Measurements from ENCODE around the gene CAPN3.

The CAPN3 gene

GRCh38 chr15:42354824-42355223 lies 4.5 kb upstream of the CAPN3 start:
- TF ChIP-seq CTCF (IDR thresholded peaks at IDR 0.05; ENCODE audit: insufficient read depth, missing control alignments), result no peak
- FAIRE-seq, result no peak
- no peak for DNase-seq (ENCODE audit: insufficient read length, low spot score)

GRCh38 chr15:42355291-42355690 lies 4.0 kb upstream of the CAPN3 start:
- TF ChIP-seq CTCF (IDR thresholded peaks at IDR 0.05; ENCODE audit: insufficient read depth, missing control alignments), result no peak
- DNase-seq (ENCODE audit: insufficient read length, low spot score) (no peak), FAIRE-seq (no peak)

- FAIRE-seq, result no peak
Observed at GRCh38 chr15:42356851-42357250, 2.5 kb upstream of the CAPN3 start.

GRCh38 chr15:42358141-42358540 lies 1.2 kb upstream of the CAPN3 start:
- FAIRE-seq (no peak), DNase-seq (ENCODE audit: insufficient read length, low spot score) (no peak)
- TF ChIP-seq CTCF (IDR thresholded peaks at IDR 0.05; ENCODE audit: insufficient read depth, missing control alignments), result no peak

More at GRCh38 chr15:42356851-42357250, 2.5 kb upstream of the CAPN3 start:
- TF ChIP-seq CTCF (IDR thresholded peaks at IDR 0.05; ENCODE audit: insufficient read depth, missing control alignments), result no peak
- DNase-seq (ENCODE audit: insufficient read length, low spot score), result no peak

GRCh38 chr15:42359985-42360384 lies 684 bp downstream of the CAPN3 start:
- no peak for TF ChIP-seq CTCF (IDR thresholded peaks at IDR 0.05; ENCODE audit: insufficient read depth, missing control alignments)

GRCh38 chr15:42360535-42361112 lies 1.3 kb downstream of the CAPN3 start:
- no peak for TF ChIP-seq CTCF (IDR thresholded peaks at IDR 0.05; ENCODE audit: insufficient read depth, missing control alignments)
- FAIRE-seq (no peak), DNase-seq (ENCODE audit: insufficient read length, low spot score) (no peak)

More at GRCh38 chr15:42359985-42360384, 684 bp downstream of the CAPN3 start:
- no peak for FAIRE-seq
- no peak for DNase-seq (ENCODE audit: insufficient read length, low spot score)

GRCh38 chr15:42363487-42363886 lies 4.2 kb downstream of the CAPN3 start:
- TF ChIP-seq CTCF (IDR thresholded peaks at IDR 0.05; ENCODE audit: insufficient read depth, missing control alignments), result no peak
- no peak for FAIRE-seq
- no peak for DNase-seq (ENCODE audit: insufficient read length, low spot score)

Measured in D721Med (cell line).